Lower leg skin (tissue), 4 donors: Measurements from ENCODE around the gene CDCP1. TPM values are rescaled to one million over a fixed set of nuclear protein-coding genes. Genes with fewer than 3 reads are reported as not detected.
A peak's percentile ranks its signal among the peaks of the same experiment; 100 is the strongest.

Experiments used
- DNase-seq, 2 donors: peaks; one replicate each; pipeline ENCODE4 v3.0.0-alpha.2; 2019; ENCODE audit warnings: low spot score in 2 of 2
- H3K4me3 ChIP-seq: fragments of 200-600 bp; sonication (generic); 2 replicates; pipeline ENCODE4 v1.5.1; 2017; ENCODE audit warnings: mild to moderate bottlenecking, low read depth; ENCODE audit not compliant: poor library complexity, severe bottlenecking
- CTCF ChIP-seq, 3 donors: fragments of 450-650 bp; IDR thresholded peaks; one replicate each; pipeline ENCODE4 v1.5.1; 2016; ENCODE audit warnings: antibody characterized with exemption in 3 of 3, mild to moderate bottlenecking in 3 of 3, moderate library complexity in 2 of 3
- POLR2A ChIP-seq, 2 donors: fragments of 450-650 bp; IDR thresholded peaks; one replicate each; pipeline ENCODE4 v1.6.1; 2016 to 2017; ENCODE audit warnings: antibody characterized with exemption in 2 of 2, mild to moderate bottlenecking in 1 of 2, moderate library complexity in 1 of 2
- WGBS, 2 donors: methylation state at CpG; one replicate each; pipeline ENCODE4 v1.1.5; 2018; 5-methylcytosine and 5-hydroxymethylcytosine counted together
- intact Hi-C: fragments of 100-400 bp; cut with DNase I; formaldehyde crosslinking; loops from one replicate; pipeline ENCODE4 v1.15.0; 2023; ENCODE audit warnings: low total_unique reads
- total RNA-seq, 4 donors: library from RNA; depleted of rRNA; stranded (reverse); fragments of >200 nt; gene quantifications; one replicate each; pipeline ENCODE4 v1.1.0, GENCODE V29; 2016

The CDCP1 gene
- total RNA-seq, 4 donors from 2014 or later, result 43.8 to 79.0 (median 57.1) TPM

GRCh38 chr3:45110509-45110833 lies 35.7 kb downstream of the CDCP1 start:
- TF ChIP-seq POLR2A (IDR thresholded peaks at IDR 0.05) (no peak), CTCF (IDR thresholded peaks at IDR 0.05) (no peak)
- 82 to 86% methylated on average over 10 of the region's 10 CpGs for WGBS, 2 donors
- no peak overlapping the region for H3K4me3 ChIP-seq
- intact Hi-C loops, result no loop called here
- no peak for DNase-seq

- H3K4me3 ChIP-seq, result no peak overlapping the region
- intact Hi-C loops, result no loop called here
- 77 to 87% methylated on average over 7 of the region's 7 CpGs for WGBS, 2 donors
- no peak for TF ChIP-seq POLR2A (IDR thresholded peaks at IDR 0.05)
- TF ChIP-seq CTCF (IDR thresholded peaks at IDR 0.05), result no peak
- DNase-seq, result no peak
These were observed 36.2 kb downstream of the CDCP1 start for GRCh38 chr3:45109771-45110508.

GRCh38 chr3:45106874-45107273 lies 39.3 kb downstream of the CDCP1 start:
- TF ChIP-seq CTCF (IDR thresholded peaks at IDR 0.05) (no peak), POLR2A (IDR thresholded peaks at IDR 0.05) (no peak)
- intact Hi-C loops, result no loop called here
- 91 to 96% methylated on average over 2 of the region's 2 CpGs for WGBS, 2 donors

GRCh38 chr3:45105855-45106671 lies 40.1 kb downstream of the CDCP1 start:
- TF ChIP-seq POLR2A (IDR thresholded peaks at IDR 0.05) (no peak), CTCF (IDR thresholded peaks at IDR 0.05) (no peak)
- DNase-seq, result peak in 1 of 2 donors; percentile 39
- intact Hi-C loops, result no loop called here
- WGBS, 2 donors, result 76% methylated on average over 5 of the region's 5 CpGs
- no peak overlapping the region for H3K4me3 ChIP-seq

More at GRCh38 chr3:45106874-45107273, 39.3 kb downstream of the CDCP1 start:
- no peak overlapping the region for H3K4me3 ChIP-seq
- no peak for DNase-seq

GRCh38 chr3:45104715-45105711 lies 41.2 kb downstream of the CDCP1 start:
- no peak overlapping the region for H3K4me3 ChIP-seq
- DNase-seq, result peak in 1 of 2 donors; percentile 13
- intact Hi-C loops, result no loop called here
- WGBS, 2 donors, result 75 to 83% methylated on average over 8 of the region's 8 CpGs
- no peak for TF ChIP-seq POLR2A (IDR thresholded peaks at IDR 0.05)
- no peak for TF ChIP-seq CTCF (IDR thresholded peaks at IDR 0.05)
